NCI-H526 (cell line): Measurements from ENCODE around the gene CASTOR2.
"Not testable (repeated sequence)": the region's sequence is repeated elsewhere in the genome, so short reads cannot be mapped to it uniquely, and the experiment has no call there.

Source experiments
- DNase-seq, 2 experiments: peaks; one replicate each; lab custom pipeline; 2025; lab: John Stamatoyannopoulos, UW

Gene CASTOR2

DNA sequence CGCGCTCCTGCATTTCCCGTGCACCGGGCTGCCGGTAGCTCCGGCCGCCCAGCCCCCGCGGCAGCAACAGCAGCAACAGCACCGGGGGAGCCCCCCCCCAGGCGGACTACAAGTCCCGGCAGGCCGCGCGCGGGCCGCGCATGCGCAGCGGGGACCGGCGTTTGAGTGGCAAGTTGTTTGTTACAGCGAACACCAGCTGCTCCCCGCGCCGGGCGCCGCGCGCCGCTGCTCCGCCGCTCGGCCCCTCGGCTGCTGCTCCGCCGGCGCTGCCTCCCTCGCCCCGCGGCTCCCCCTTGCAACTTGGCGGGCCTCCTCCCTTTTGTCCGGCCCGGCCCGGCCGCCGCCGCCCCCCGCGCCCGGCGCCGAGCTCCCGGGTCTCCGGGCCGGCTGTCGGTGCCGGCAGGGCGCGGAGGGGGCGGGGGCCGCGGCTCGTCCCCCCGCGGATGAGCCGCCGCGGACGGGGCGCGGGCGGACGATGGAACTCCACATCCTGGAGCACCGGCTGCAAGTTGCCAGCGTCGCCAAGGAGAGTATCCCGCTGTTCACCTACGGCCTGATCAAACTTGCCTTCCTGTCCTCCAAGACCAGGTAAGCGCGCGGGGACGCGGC lies at the start of gene CASTOR2:
TSS of gene CASTOR2 (plus strand) at position 195 of the 609 bp plus-strand sequence. CDS start at position 476, 281 bp downstream.
- DNase-seq: peak; percentile 17 to 50

DNA sequence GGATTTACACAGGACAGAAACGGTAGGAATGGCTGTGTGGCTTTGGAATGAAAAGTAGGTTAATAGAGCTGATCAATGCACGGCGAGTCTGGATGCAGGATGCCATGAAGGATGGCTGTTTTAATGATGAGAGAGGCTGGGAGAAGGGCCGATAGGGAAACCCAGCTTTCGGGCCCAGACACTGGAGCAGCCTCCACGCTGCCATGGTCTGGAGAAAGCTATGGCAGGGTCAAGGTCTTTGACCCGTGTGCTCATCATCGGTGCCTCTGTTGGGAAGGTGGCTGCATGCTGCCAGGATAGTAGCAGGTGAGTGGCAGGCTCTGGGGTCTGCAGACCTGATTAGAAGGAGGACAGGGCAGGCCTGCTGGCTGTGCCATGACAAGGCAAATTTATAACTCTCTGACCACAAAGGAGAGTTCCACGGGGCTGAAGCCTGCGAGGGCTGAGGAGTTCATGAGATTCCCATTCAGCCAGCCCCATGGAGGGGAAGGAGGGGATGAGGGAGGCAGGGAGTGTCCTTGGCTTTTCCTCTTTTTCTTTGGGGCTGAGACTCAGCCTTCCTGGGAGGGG lies 42.1 kb upstream of the CASTOR2 start:
- DNase-seq: not testable (repeated sequence)

GRCh38 chr7:74923644-74924043 lies 40.9 kb upstream of the CASTOR2 start:
- not testable (repeated sequence) for DNase-seq

DNA sequence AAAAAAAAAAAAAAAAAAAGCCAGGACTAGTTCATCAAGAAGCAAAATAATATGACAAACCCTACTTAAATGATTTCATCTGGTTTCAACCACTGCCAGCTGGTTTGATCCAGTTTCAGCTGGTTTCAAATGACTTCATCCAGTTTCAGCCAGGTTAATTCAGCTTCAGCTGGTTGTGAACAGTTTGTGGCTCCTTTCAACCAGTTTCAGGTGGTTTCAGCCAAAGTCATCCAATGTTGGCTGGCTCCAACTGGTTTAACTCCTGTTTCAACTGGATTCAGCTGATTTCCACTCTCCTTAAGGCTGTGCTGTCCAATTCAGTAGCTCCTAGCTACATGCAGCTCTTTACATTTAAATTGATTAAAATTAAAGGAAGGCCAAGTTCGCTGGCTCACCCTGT lies 37.5 kb upstream of the CASTOR2 start:
- not testable (repeated sequence) for DNase-seq

DNA sequence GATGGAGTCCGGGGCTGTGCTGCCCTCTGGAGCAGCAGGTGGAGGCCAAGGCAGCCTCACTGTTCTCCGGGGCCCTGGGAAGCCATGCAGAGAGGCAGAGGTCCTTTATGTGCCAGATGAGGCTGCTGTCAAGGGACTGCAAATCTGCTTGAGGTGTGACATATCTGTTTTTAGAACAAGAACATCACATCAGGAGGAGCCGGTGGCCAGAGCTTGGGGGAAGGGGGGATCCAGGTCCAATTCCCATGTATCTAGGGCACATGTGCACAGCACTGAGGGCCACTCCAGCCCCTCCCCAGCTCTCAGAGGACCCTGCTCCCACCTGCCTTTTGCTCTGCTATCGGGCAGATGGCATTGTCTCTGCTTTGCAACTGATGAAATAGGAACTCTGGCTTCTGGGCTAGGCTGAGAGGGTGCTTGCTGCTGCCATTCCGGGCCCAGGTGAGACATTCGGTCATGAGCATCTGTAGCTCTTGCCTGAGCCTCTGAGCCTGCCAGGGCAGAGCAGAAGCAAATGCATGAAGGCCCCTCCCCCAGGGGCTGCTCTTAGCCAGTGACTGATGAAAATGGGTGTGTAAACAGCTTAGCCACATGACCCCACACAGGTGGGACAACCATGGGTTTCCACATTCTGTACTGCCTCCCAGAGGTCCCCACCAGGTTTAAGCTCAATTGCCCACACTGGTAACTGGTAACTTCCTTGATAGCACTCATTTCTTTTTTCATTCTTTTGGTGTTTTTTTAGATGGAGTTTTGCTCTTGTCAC lies 32.8 kb upstream of the CASTOR2 start:
- DNase-seq: not testable (repeated sequence)

- DNase-seq: not testable (repeated sequence)
These were observed 25.1 kb upstream of the CASTOR2 start for GRCh38 chr7:74939429-74939828.

DNA sequence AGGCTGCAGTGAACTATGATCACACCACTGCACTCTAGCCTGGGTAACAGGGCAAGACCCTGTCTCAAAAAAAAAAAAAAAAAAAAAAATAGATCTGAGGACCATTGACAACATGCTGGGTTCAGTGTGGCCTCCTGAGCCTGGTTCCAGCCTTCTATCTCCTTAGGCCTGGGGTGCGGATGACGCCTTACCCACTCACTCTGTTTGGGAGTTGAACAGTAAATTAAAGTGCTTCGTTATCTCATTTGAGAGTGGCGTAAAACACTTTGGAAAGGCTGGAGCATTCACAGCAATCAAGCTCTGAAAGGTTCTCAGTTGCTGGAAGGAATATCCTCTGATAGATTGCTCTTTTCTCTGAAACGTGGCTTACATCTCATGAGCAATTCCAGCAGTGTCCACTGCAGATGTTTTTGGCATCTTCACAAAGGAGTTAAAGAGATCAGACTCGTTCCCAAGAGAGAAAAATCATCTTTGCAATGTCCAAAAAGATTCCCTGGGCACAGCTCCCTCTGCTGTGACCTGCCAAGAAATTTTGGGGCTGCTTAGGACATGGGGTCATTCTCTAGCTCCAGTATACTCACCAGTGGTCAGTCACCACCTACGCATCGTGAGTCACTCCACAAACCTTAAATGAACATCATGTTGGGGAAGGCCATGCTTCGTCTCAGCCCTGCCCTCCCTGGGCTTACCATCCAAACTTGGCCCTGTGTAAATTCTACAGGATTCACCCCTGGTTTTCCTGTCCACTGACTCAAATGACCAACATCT lies 23.0 kb upstream of the CASTOR2 start:
- not testable (repeated sequence) for DNase-seq

DNA sequence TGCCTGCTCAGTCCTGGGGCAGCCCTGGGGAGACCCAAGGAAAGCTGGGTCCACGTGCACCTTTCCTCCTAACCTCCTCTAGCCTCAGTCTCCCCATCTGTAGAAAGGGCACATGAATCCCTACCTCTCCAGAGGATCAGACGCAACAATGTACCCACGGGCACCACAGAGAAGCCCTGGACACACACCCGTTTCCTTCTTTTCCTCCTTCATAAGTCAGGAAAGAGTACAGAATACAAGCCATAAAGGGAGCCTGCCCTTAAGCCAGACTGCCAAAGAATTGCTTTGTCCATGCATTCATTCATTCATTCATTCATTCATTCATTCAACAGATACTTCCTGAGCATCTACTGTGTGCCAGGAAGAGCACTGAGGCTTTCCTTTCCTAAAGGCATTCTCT lies 20.6 kb upstream of the CASTOR2 start:
- DNase-seq: not testable (repeated sequence)

GRCh38 chr7:74947741-74948140 lies 16.8 kb upstream of the CASTOR2 start:
- not testable (repeated sequence) for DNase-seq

- not testable (repeated sequence) for DNase-seq
These were observed 10.7 kb upstream of the CASTOR2 start for GRCh38 chr7:74953774-74954173.

DNA sequence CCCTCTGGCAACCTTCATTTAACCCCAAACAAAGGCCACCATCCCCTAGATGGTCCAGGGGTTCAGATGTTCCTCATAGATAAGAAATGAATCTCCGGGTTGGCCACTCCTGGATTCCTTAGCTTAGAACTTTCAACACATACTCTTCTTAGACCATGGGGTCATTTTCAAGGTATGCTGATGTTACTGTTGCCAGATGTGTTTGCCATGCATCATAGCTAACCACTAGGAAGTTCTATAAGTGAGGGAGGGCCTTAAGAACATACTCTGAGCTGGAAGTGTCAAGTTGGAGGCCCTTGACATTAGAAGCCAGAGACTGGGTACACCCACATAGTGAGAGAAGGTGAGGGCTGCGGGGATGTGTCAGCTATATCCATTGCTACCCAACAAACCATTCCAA lies 6.2 kb upstream of the CASTOR2 start:
- DNase-seq: not testable (repeated sequence)

DNA sequence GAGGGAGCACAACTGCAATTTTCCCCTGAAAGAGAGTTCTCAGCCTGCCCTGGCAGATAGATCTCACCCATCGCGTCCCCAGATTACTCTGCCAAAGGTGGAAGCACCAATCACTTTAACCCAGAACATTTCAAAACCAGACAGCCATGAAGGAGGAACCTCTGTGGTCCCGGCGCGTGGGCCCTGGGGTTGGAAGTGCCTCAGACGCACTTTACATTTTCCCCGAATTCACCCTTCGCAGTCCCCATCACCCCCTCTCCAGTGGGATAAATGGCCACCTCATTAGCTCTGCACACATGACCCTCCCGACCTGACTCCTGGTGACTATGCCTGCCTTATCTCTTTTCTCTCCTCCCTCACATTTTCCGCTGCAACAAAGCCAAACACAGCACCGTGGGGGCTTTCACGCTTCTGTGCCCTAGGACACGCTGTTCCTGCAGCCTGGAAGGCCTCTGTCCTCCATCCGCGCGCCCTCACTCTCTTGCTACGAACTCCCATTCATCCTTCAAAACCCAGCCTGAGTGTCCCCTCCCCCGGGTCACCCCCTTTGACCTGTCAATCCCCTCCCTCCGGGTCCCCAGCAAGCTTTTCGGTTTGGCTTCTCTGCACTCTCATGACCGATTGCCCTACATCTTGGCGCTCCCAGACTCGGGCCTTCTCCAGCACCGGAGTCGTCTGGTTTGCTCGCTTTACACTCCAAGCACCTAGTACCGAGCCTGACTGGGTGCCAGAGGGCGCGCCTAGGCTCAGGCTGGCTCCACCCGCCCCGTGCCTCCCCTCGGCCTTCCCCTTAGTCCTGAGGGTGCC lies 598 bp upstream of the CASTOR2 start:
- not testable (repeated sequence) for DNase-seq

DNA sequence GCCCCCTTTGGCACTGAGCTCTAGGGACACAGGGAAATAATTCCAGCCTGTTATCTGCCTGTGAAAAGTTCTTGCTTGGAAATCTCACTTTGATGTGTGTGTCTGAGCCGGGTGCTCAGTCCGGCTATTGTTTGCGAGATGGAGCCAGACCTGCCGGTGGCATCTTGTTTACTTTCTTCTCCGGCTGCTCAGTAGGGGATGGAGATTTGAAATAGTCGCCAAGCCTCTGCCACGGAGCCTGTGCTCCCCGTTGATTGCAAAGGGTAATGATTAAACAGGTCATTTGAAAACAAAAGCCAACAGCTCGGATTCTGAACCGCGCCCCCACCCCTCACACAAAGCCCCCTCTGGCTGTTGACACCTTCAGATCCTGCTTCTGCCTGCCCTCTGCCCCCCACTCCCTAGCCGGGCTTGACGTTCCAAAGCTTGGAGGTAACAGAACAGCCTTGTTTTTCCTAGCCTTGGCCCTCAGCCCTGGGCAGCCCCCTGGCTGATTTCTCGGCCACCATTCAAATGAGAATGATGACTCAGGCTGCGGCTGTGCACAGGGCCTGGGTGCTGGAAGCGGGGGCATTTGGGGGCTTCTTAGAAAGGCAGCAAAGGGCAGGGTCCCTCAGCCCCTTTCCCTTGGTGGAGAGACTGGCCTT lies 1.8 kb downstream of the CASTOR2 start:
- not testable (repeated sequence) for DNase-seq

- DNase-seq: not testable (repeated sequence)
These were observed 2.4 kb downstream of the CASTOR2 start for GRCh38 chr7:74966909-74967308.

DNA sequence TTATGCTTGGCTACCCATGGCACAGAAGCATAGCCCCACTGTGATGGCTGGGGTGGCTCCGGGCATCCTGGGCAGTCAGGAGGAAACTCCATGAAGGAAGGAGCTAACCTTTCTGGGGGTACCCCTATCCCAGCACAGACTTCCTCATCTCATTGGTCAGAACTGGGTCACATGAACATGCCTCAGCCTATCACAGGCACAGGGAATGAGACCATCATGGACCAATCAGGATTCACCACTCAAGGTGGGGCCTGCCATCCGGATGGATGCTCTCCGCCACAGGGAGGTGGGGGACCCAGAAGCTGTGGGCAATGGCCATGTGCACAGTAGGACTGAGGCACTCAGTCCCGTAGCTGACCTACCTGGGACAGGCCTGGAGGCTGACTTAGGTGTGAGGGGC lies 6.9 kb downstream of the CASTOR2 start:
- not testable (repeated sequence) for DNase-seq

DNA sequence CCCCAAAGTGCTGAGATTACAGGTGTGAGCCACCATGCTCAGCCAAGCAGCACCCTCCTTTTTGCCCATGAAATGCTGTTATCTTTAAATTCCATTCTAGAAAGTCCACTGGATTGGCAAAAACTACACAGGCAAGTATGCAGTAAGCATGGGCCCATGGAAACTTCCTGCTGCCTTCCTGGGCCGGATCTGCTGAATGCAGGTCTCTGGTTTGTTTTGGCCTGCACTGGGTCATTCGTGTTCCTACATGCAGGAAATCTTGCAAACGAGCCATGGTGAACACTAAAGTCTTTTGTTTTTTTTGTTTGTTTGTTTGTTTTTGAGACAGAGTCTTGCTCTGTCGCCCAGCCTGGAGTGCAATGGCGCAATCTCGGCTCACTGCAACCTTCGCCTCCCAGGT lies 7.9 kb downstream of the CASTOR2 start:
- not testable (repeated sequence) for DNase-seq

- not testable (repeated sequence) for DNase-seq
These were observed 11.5 kb downstream of the CASTOR2 start for GRCh38 chr7:74975959-74976358.

DNA sequence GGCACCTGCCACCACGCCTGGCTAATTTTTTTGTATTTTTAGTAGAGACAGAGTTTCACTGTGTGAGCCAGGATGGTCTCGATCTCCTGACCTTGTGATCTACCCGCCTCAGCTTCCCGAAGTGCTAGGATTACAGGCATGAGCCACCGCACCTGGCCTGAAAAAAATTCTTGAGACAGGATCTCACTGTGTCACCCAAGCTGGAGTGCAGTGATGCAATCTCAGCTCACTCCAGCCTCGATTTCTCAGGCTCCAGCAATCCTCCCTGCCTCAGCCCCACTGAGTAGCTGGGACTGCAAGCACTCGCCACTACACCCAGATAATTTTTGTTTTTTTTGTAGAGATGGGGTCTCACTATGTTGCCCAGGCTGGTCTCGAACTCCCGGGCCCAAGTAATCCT lies 13.0 kb downstream of the CASTOR2 start:
- not testable (repeated sequence) for DNase-seq

DNA sequence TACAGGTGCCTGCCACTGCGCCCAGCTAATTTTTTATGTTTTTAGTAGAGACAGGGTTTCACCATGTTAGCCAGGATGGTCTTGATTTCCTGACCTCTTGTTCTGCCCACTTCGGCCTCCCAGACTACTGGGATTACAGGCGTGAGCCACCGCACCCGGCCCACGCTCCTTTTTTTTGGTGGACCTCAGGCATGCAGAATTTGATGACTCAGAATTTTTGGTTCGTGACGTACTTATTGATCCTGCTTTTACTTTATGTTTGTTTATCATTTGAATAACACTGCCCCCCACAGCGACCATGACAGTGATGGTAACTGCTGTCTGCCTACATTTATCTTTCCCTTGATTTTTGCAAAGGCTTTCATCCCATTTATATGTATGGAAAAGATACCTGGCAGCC lies 23.9 kb downstream of the CASTOR2 start:
- not testable (repeated sequence) for DNase-seq

- DNase-seq: no peak
These were observed 28.6 kb downstream of the CASTOR2 start for GRCh38 chr7:74993121-74993520.
